ENCODE measurements around the gene FRMPD4. TPM values are rescaled to one million over a fixed set of nuclear protein-coding genes. Genes with fewer than 3 reads are reported as not detected.

Gene FRMPD4
- total RNA-seq, 1 experiment from 2014 or later: 1.4 TPM

- no peak for TF ChIP-seq E2F1 (CRISPR knock-in tag; IDR thresholded peaks at IDR 0.05)
- no peak for TF ChIP-seq NFE2L1 (CRISPR knock-in tag; IDR thresholded peaks at IDR 0.05)
- TF ChIP-seq TEAD1 (CRISPR knock-in tag; IDR thresholded peaks at IDR 0.05): no peak
- TF ChIP-seq ATF3 (CRISPR knock-in tag; conservative IDR thresholded peaks at IDR 0.05): no peak
Measured at GRCh38 chrX:12615061-12615460, 476.8 kb downstream of the FRMPD4 start (continued).

- ChIA-PET POLR2A (no interaction called here), CTCF (no interaction called here)
- Mint-ChIP-seq H3K4me1 (no peaks in the 10 kb centered on the region), H3K9me3 (no peaks in the 10 kb centered on the region), H3K27me3 (ENCODE audit: low read depth) (no peaks in the 10 kb centered on the region), H3K27ac (no peak overlapping the region), H3K36me3 (no peaks in the 10 kb centered on the region), H3K4me3 (no peak overlapping the region)
- ATAC-seq (no peak), DNase-seq (ENCODE audit: low spot score) (no peak)
- TF ChIP-seq ZBTB43 (CRISPR knock-in tag; IDR thresholded peaks at IDR 0.05): no peak
- TF ChIP-seq FOXJ3 (CRISPR knock-in tag; IDR thresholded peaks at IDR 0.05; ENCODE audit: borderline replicate concordance): no peak
- TF ChIP-seq ZNF281 (CRISPR knock-in tag; IDR thresholded peaks at IDR 0.05): no peak
- TF ChIP-seq PREB (CRISPR knock-in tag; IDR thresholded peaks at IDR 0.05; ENCODE audit: borderline replicate concordance): no peak
- no peak for TF ChIP-seq ELF4 (CRISPR knock-in tag; IDR thresholded peaks at IDR 0.05; ENCODE audit: low read depth)
- TF ChIP-seq KAT7 (CRISPR knock-in tag; IDR thresholded peaks at IDR 0.05; ENCODE audit: borderline replicate concordance): no peak
- TF ChIP-seq ARID4B (CRISPR knock-in tag; IDR thresholded peaks at IDR 0.05; ENCODE audit: borderline replicate concordance): no peak
- TF ChIP-seq CREB1 (CRISPR knock-in tag; IDR thresholded peaks at IDR 0.05): no peak
- TF ChIP-seq IRF1 (CRISPR knock-in tag; IDR thresholded peaks at IDR 0.05): no peak
- no peak for TF ChIP-seq PRDM15 (CRISPR knock-in tag; IDR thresholded peaks at IDR 0.05)
- no peak for TF ChIP-seq JUN (CRISPR knock-in tag; IDR thresholded peaks at IDR 0.05)
- no peak for TF ChIP-seq NFATC4 (CRISPR knock-in tag; IDR thresholded peaks at IDR 0.05)
- TF ChIP-seq TP53 (CRISPR knock-in tag; IDR thresholded peaks at IDR 0.05): no peak
- no peak for TF ChIP-seq E2F1 (CRISPR knock-in tag; IDR thresholded peaks at IDR 0.05)
Measured at GRCh38 chrX:12617241-12617640, 479.0 kb downstream of the FRMPD4 start.

Data from WTC11 (cell line).